Measurements from ENCODE around the gene MRPS24. TPM values are rescaled to one million over a fixed set of nuclear protein-coding genes. Genes with fewer than 3 reads are reported as not detected.

Gene MRPS24
- 100 to 1,000 TPM; 102 to 160 TPM for total RNA-seq

- Histone ChIP-seq H3K4me1 (peaks cover 6% of the 10 kb centered on the region), H3K4me3 (peak within 1 kb of the TSS; percentile 66), H3K9me3 (no peaks in the 10 kb centered on the region)
Measured at GRCh38 chr7:43869006-43869866, at the start of gene MRPS24. Gene MRPS24 (minus strand): TSS chr7:43869517. CDS start chr7:43869495, 22 bp downstream.

GRCh38 chr7:43915907-43916306 lies 46.6 kb upstream of the MRPS24 start:
- intact Hi-C loops (cut with DNase I): no loop called here
- Histone ChIP-seq H3K4me3 (no peak overlapping the region), H3K27ac (no peak overlapping the region), H3K9ac (ENCODE audit: low read depth in 2 of 2, low read length in 2 of 2) (no peak overlapping the region), H3K27me3 (no peaks in the 10 kb centered on the region), H3K9me3 (no peaks in the 10 kb centered on the region), H3K36me3 (no peaks in the 10 kb centered on the region), H3K4me1 (no peaks in the 10 kb centered on the region)
- DNase-seq: no peak
- no peak for TF ChIP-seq CTCF (IDR thresholded peaks at IDR 0.05)

More at GRCh38 chr7:43869006-43869866, at the start of gene MRPS24:
- TF ChIP-seq CTCF (IDR thresholded peaks at IDR 0.05): no peak
- peak within 1 kb of the TSS; percentile 81 to 89 for H3K9ac ChIP-seq (ENCODE audit: low read depth in 2 of 2, low read length in 2 of 2)
- intact Hi-C loops (cut with DNase I): no loop called here
- no peaks in the 10 kb centered on the region for H3K27me3 ChIP-seq
- H3K36me3 ChIP-seq: no peaks in the 10 kb centered on the region
- peak within 1 kb of the TSS; percentile 77 for H3K27ac ChIP-seq
- DNase-seq: peak; percentile 97

GRCh38 chr7:43914795-43915194 lies 45.5 kb upstream of the MRPS24 start:
- H3K9ac ChIP-seq (ENCODE audit: low read depth in 2 of 2, low read length in 2 of 2): no peak overlapping the region
- H3K4me3 ChIP-seq: no peak overlapping the region
- H3K4me1 ChIP-seq: no peaks in the 10 kb centered on the region
- H3K27me3 ChIP-seq: no peaks in the 10 kb centered on the region
- no peak for DNase-seq
- H3K9me3 ChIP-seq: no peaks in the 10 kb centered on the region
- no peak overlapping the region for H3K27ac ChIP-seq
- H3K36me3 ChIP-seq: no peaks in the 10 kb centered on the region
- intact Hi-C loops (cut with DNase I): no loop called here
- TF ChIP-seq CTCF (IDR thresholded peaks at IDR 0.05): no peak

GRCh38 chr7:43906331-43907010 lies 37.2 kb upstream of the MRPS24 start, which contains the start of gene URGCP:
Gene URGCP (minus strand): TSS chr7:43906596. CDS start chr7:43906575, 21 bp downstream.
- intact Hi-C loops (cut with DNase I): no loop called here
- Histone ChIP-seq H3K4me1 (peaks cover 6% of the 10 kb centered on the region), H3K36me3 (no peaks in the 10 kb centered on the region), H3K9me3 (no peaks in the 10 kb centered on the region), H3K27me3 (no peaks in the 10 kb centered on the region), H3K9ac (ENCODE audit: low read depth in 2 of 2, low read length in 2 of 2) (peak within 1 kb of the TSS; percentile 86 to 90), H3K27ac (peak within 1 kb of the TSS; percentile 75), H3K4me3 (peak within 1 kb of the TSS; percentile 56)
- peak; percentile 62 for DNase-seq
- no peak for TF ChIP-seq CTCF (IDR thresholded peaks at IDR 0.05)

- Histone ChIP-seq H3K9ac (ENCODE audit: low read depth in 2 of 2, low read length in 2 of 2) (peak overlapping the region; percentile 75 to 90), H3K4me3 (peak overlapping the region; percentile 56), H3K27ac (peak overlapping the region; percentile 75), H3K4me1 (peaks cover 6% of the 10 kb centered on the region), H3K9me3 (no peaks in the 10 kb centered on the region), H3K27me3 (no peaks in the 10 kb centered on the region), H3K36me3 (no peaks in the 10 kb centered on the region)
- TF ChIP-seq CTCF (IDR thresholded peaks at IDR 0.05): no peak
- peak; percentile 38 for DNase-seq
- intact Hi-C loops (cut with DNase I): no loop called here
Measured at GRCh38 chr7:43905956-43906330, 36.6 kb upstream of the MRPS24 start.

Data from colonic mucosa (tissue), 4 donors.